Ovary (tissue), 3 donors: ENCODE data around the gene WNT2.

Source experiments
- CTCF ChIP-seq, 3 donors: fragments of 450-650 bp in 2 of 3; fragments of 200-600 bp in 1 of 3; IDR thresholded peaks; one replicate each; pipeline versions ENCODE4 v1.5.1 to v1.8.0; 2016 to 2022; ENCODE audit warnings: antibody characterized with exemption in 3 of 3, mild to moderate bottlenecking in 1 of 3
- EP300 ChIP-seq: sonication (generic); formaldehyde crosslinking; IDR thresholded peaks from one replicate; pipeline ENCODE4 v1.6.1; 2017; ENCODE audit warnings: antibody characterized with exemption
- POLR2A ChIP-seq: fragments of 450-650 bp; IDR thresholded peaks from one replicate; pipeline ENCODE4 v1.6.1; 2017; ENCODE audit warnings: antibody characterized with exemption, mild to moderate bottlenecking, moderate library complexity
- donor health status: DM: no; HTN: no; CAD: no.

DNA sequence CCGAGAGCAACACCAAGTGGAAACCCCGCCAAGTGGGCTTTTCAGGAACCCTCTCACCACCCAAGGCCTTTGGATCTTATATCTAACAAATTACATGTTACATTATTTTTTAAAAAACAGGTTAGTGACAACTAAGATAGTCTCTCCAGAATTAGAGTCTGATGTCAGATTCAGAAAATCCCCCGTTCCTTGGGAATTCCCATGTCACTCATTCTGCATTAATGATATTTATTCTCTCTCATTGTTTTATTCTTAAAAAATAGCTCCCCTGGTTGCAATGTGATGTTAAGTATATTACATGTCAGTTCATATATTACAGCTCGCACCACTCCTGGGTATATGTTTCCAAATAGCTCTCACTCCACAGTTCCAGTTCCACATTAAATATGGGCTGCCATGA, 81.8 kb downstream of the WNT2 start:
- TF ChIP-seq POLR2A (no peak), CTCF (IDR thresholded peaks at IDR 0.05) (no peak), EP300 (no peak)
